HepG2 (cell line): Measurements from ENCODE around the gene FGF14. TPM values are rescaled to one million over a fixed set of nuclear protein-coding genes. Genes with fewer than 3 reads are reported as not detected.

Source experiments
- ATAC-seq: fragments of 200-7000 bp; cut with Tn5 transposase; 3 replicates; pipeline ENCODE4 v1.9.1; 2020; ENCODE audit warnings: mild to moderate bottlenecking, moderate library complexity
- BruUV-seq: library from RNA; stranded (reverse); fragments of 400-500 nt; replicated peaks from 2 replicates; lab custom pipeline; 2021; lab: Mats Ljungman, UMichigan
- CTCF ChIA-PET: fragments of 300-600 bp; formaldehyde crosslinking; extraction: SDS; loops from one replicate; lab custom pipeline; 2021; ENCODE audit warnings: low total read pairs, inconsistent platforms, low intra/inter-chr PET ratio; lab: Yijun Ruan, JAX
- POLR2A ChIA-PET: fragments of 350-600 bp; sonication (Branson Sonifier 250); formaldehyde crosslinking; loops from one replicate; lab custom pipeline; 2020; ENCODE audit warnings: antibody characterized with exemption, inconsistent platforms; lab: Yijun Ruan, JAX
- DNase-seq: peaks from one replicate; pipeline ENCODE4 v3.0.0-alpha.2; 2015; ENCODE audit warnings: low spot score
- FAIRE-seq: peaks from 3 replicates; lab custom pipeline; 2011; peaks lifted over from hg19 to GRCh38; lab: Jason Lieb, UNC
- H2AFZ ChIP-seq: one replicate; pipeline ENCODE4 v1.6.1; 2011; ENCODE audit warnings: low read length, inconsistent platforms
- H3K27ac ChIP-seq: fragments of 300-600 bp; 3 replicates; pipeline ENCODE4 v1.8.0; 2011; ENCODE audit warnings: mixed run types, mild to moderate bottlenecking, mixed read lengths, low read length, inconsistent platforms; ENCODE audit not compliant: insufficient read depth; ENCODE audit errors: extremely low read length
- H3K27me3 ChIP-seq, 2 experiments: fragments of 200-600 bp in 1 of 2; 2 replicates in 1 of 2; 3 replicates in 1 of 2; pipeline versions ENCODE4 v1.6.0 to v1.8.0; 2011; ENCODE audit warnings: low read length in 2 of 2, mild to moderate bottlenecking in 2 of 2, moderate library complexity in 2 of 2, inconsistent platforms in 1 of 2; ENCODE audit not compliant: insufficient read depth in 2 of 2, control insufficient read depth in 1 of 2
- H3K36me3 ChIP-seq, 2 experiments: fragments of 200-600 bp in 1 of 2; replicated peaks in 1 of 2; 2 replicates in 1 of 2; 3 replicates in 1 of 2; pipeline versions ENCODE4 v1.5.1 to v1.8.0; 2011; ENCODE audit warnings: low read length in 2 of 2, inconsistent platforms in 1 of 2; ENCODE audit not compliant: insufficient read depth in 2 of 2, control insufficient read depth in 1 of 2
- H3K4me1 ChIP-seq: 2 replicates; pipeline ENCODE4 v1.5.1; 2012; ENCODE audit warnings: low read length, inconsistent platforms; ENCODE audit not compliant: insufficient read depth
- H3K4me2 ChIP-seq: 2 replicates; pipeline ENCODE4 v1.6.0; 2011; ENCODE audit warnings: low read depth, low read length, inconsistent platforms
- H3K4me3 ChIP-seq, 3 experiments: fragments of 200-600 bp in 1 of 3; sonication (generic), shearing (Covaris generic) in 1 of 3; replicated peaks in 1 of 3; 2 replicates each; pipeline ENCODE4 v1.5.1; 2011 to 2016; ENCODE audit warnings: low read length in 3 of 3, inconsistent platforms in 2 of 3, low read depth in 2 of 3, mild to moderate bottlenecking in 2 of 3, control low read depth in 1 of 3, mixed read lengths in 1 of 3; ENCODE audit not compliant: insufficient read depth in 1 of 3
- H3K79me2 ChIP-seq: one replicate; pipeline ENCODE4 v1.6.1; 2011; ENCODE audit warnings: low read length, inconsistent platforms; ENCODE audit not compliant: insufficient read depth
- H3K9ac ChIP-seq: 2 replicates; pipeline ENCODE4 v1.6.0; 2011; ENCODE audit warnings: mild to moderate bottlenecking, low read depth, low read length, inconsistent platforms; ENCODE audit not compliant: insufficient read depth
- H3K9me3 ChIP-seq: 2 replicates; pipeline ENCODE4 v1.5.1; 2012; ENCODE audit warnings: mild to moderate bottlenecking, low read length
- H4K20me1 ChIP-seq: 2 replicates; pipeline ENCODE4 v1.6.0; 2011; ENCODE audit warnings: inconsistent platforms, mild to moderate bottlenecking, low read length, moderate library complexity; ENCODE audit not compliant: insufficient read depth
- ARNTL ChIP-seq: sonication (generic); formaldehyde crosslinking; IDR thresholded peaks from 2 replicates; pipeline ENCODE4 v1.4.0; 2020; ENCODE audit warnings: mild to moderate bottlenecking, missing genetic modification reagents
- HNRNPL ChIP-seq: fragments of 200-400 bp; formaldehyde crosslinking; IDR thresholded peaks from 2 replicates; pipeline ENCODE4 v1.6.1; 2017; ENCODE audit warnings: mild to moderate bottlenecking, low read depth, low read length
- KAT2B ChIP-seq: fragments of 150-350 bp; IDR thresholded peaks from 2 replicates; pipeline ENCODE4 v1.6.1; 2014; ENCODE audit warnings: low read depth, low read length, borderline replicate concordance
- KDM4B ChIP-seq: sonication (generic); formaldehyde crosslinking; IDR thresholded peaks from 2 replicates; pipeline ENCODE4 v1.4.0; 2020; ENCODE audit warnings: missing genetic modification reagents
- MEIS1 ChIP-seq: sonication (generic); formaldehyde crosslinking; IDR thresholded peaks from 2 replicates; pipeline ENCODE4 v1.9.0; 2021; ENCODE audit warnings: mild to moderate bottlenecking, missing genetic modification reagents, moderate library complexity, borderline replicate concordance
- SRY ChIP-seq: sonication (generic); formaldehyde crosslinking; IDR thresholded peaks from 2 replicates; pipeline ENCODE4 v1.8.0; 2022; ENCODE audit warnings: mild to moderate bottlenecking, missing genetic modification reagents
- TBL1XR1 ChIP-seq: fragments of 150-350 bp; IDR thresholded peaks from 2 replicates; pipeline ENCODE4 v1.6.1; 2014; ENCODE audit warnings: borderline replicate concordance, low read length; ENCODE audit not compliant: partially characterized antibody
- YY1 ChIP-seq: IDR thresholded peaks from 2 replicates; pipeline ENCODE4 v1.6.1; 2011; ENCODE audit warnings: low read length, low read depth, moderate library complexity, mild to moderate bottlenecking; ENCODE audit not compliant: insufficient read depth, insufficient replicate concordance
- ZNF484 ChIP-seq: sonication (generic); formaldehyde crosslinking; IDR thresholded peaks from 2 replicates; pipeline ENCODE4 v1.5.1; 2020; ENCODE audit warnings: mild to moderate bottlenecking, low read depth, missing genetic modification reagents, borderline replicate concordance
- ZNF564 ChIP-seq: sonication (generic); formaldehyde crosslinking; IDR thresholded peaks from 2 replicates; pipeline ENCODE4 v1.8.1; 2023; ENCODE audit warnings: mild to moderate bottlenecking, missing genetic modification reagents
- ZSCAN22 ChIP-seq: sonication (generic); formaldehyde crosslinking; IDR thresholded peaks from 2 replicates; pipeline ENCODE4 v1.4.0; 2020; ENCODE audit warnings: mild to moderate bottlenecking, missing genetic modification reagents
- WGBS: methylation state at CpG from one replicate; pipeline ENCODE4 v1.1.6; 2017; ENCODE audit warnings: low lambda C conversion rate; 5-methylcytosine and 5-hydroxymethylcytosine counted together
- in situ Hi-C: cut with HindIII; loops from 2 replicates; pipeline ENCODE4 v1.10.0; 2017; ENCODE audit warnings: low pct_unique_long_range_greater_than_20kb; ENCODE audit not compliant: extremely low pct_ligation_motif_present
- intact Hi-C: fragments of 100-400 bp; cut with micrococcal nuclease; formaldehyde crosslinking; loops from one replicate; pipeline ENCODE4 v1.10.0; 2022; ENCODE audit not compliant: unreplicated experiment
- polyA plus RNA-seq, 8 experiments: library from polyadenylated mRNA; depleted of rRNA in 3 of 8; stranded (reverse) in 7 of 8; unstranded in 1 of 8; fragments of >200 nt; fragmentation: Illumina TruSeq in 4 of 8; extraction: Trizol in 4 of 8; gene quantifications; 2 replicates each; pipeline versions ENCODE4 v1.2.1 to v1.2.3, GENCODE V29; 2011 to 2016; ENCODE audit warnings: low read depth in 4 of 8, missing spikeins in 1 of 8, mixed read lengths in 1 of 8; ENCODE audit not compliant: insufficient read depth in 1 of 8
- total RNA-seq, 5 experiments: library from RNA; depleted of rRNA; stranded (reverse); fragments of >200 nt; fragmentation: Illumina TruSeq; extraction: Trizol; gene quantifications; 2 replicates each; pipeline ENCODE4 v1.2.3, GENCODE V29; 2016; ENCODE audit warnings: low read depth in 1 of 5
- TF ChIP-seq, protein P1 (sequence below): sonication (generic); formaldehyde crosslinking; IDR thresholded peaks from 2 replicates; pipeline ENCODE4 v1.9.0; 2021; ENCODE audit warnings: mild to moderate bottlenecking, missing genetic modification reagents

The FGF14 gene
- total and polyA plus RNA-seq, 2 of the 13 experiments (the other 11 are each of a cell fraction or from before 2014, with no cell fraction given) = not detected

DNA sequence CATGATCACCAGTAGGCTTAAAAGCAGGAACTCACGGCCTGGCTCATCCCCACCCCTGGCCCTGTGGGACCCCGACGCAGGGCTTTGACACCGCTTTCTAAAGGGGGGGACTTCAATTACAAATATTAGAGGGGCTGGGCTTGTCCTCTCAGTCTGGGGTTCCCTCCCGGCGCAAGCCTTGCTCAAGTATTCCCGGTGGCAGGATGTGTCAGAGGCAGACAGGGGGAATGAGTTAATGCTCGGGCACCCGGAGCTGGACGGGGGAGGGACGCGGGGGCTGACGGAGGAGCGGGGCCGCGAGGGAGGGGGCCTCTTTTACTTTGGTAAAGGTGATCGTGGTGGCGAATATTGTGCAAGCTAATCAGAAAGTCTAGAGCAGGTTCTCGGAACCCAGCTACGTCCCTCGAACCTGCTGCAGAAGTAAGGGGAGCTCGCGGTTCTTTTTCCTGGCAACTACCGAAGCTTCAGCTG is 1.1 kb downstream of the FGF14 start:
- H3K27me3 ChIP-seq = peaks cover 0 to 22% of the 10 kb centered on the region in 2 experiments; a peak in 3 of 5 replicates
- H3K9ac ChIP-seq = no peak overlapping the region
- POLR2A ChIA-PET = no interaction called here

GRCh38 chr13:102399791-102400674 is 1.8 kb downstream of the FGF14 start:
- Histone ChIP-seq H4K20me1 (no peaks in the 10 kb centered on the region), H3K79me2 (no peaks in the 10 kb centered on the region), H3K27ac (no peak overlapping the region), H3K4me3 (no peak overlapping the region), H3K36me3 (no peaks in the 10 kb centered on the region), H3K4me2 (no peak overlapping the region), H3K4me1 (no peaks in the 10 kb centered on the region), H3K27me3 (peaks cover 0 to 24% of the 10 kb centered on the region in 2 experiments; a peak in 3 of 5 replicates), H3K9ac (no peak overlapping the region), H2AFZ (no peak overlapping the region), H3K9me3 (no peaks in the 10 kb centered on the region)
- ATAC-seq (peak; percentile 60), DNase-seq (no peak), FAIRE-seq (no peak)
- intact Hi-C loops = no loop called here
- WGBS = 25% methylated on average over 37 of the region's 58 CpGs
- CTCF ChIA-PET = no interaction called here
- POLR2A ChIA-PET = no interaction called here
- no TSS peak for BruUV-seq
- in situ Hi-C loops = no loop called here
- TF ChIP-seq TBL1XR1 (no peak), ARNTL (no peak), ZNF484 (CRISPR knock-in tag) (no peak), YY1 (no peak), HNRNPL (no peak), MEIS1 (CRISPR knock-in tag) (no peak), SRY (no peak), KAT2B (no peak)
- TF ChIP-seq, protein P1, sequence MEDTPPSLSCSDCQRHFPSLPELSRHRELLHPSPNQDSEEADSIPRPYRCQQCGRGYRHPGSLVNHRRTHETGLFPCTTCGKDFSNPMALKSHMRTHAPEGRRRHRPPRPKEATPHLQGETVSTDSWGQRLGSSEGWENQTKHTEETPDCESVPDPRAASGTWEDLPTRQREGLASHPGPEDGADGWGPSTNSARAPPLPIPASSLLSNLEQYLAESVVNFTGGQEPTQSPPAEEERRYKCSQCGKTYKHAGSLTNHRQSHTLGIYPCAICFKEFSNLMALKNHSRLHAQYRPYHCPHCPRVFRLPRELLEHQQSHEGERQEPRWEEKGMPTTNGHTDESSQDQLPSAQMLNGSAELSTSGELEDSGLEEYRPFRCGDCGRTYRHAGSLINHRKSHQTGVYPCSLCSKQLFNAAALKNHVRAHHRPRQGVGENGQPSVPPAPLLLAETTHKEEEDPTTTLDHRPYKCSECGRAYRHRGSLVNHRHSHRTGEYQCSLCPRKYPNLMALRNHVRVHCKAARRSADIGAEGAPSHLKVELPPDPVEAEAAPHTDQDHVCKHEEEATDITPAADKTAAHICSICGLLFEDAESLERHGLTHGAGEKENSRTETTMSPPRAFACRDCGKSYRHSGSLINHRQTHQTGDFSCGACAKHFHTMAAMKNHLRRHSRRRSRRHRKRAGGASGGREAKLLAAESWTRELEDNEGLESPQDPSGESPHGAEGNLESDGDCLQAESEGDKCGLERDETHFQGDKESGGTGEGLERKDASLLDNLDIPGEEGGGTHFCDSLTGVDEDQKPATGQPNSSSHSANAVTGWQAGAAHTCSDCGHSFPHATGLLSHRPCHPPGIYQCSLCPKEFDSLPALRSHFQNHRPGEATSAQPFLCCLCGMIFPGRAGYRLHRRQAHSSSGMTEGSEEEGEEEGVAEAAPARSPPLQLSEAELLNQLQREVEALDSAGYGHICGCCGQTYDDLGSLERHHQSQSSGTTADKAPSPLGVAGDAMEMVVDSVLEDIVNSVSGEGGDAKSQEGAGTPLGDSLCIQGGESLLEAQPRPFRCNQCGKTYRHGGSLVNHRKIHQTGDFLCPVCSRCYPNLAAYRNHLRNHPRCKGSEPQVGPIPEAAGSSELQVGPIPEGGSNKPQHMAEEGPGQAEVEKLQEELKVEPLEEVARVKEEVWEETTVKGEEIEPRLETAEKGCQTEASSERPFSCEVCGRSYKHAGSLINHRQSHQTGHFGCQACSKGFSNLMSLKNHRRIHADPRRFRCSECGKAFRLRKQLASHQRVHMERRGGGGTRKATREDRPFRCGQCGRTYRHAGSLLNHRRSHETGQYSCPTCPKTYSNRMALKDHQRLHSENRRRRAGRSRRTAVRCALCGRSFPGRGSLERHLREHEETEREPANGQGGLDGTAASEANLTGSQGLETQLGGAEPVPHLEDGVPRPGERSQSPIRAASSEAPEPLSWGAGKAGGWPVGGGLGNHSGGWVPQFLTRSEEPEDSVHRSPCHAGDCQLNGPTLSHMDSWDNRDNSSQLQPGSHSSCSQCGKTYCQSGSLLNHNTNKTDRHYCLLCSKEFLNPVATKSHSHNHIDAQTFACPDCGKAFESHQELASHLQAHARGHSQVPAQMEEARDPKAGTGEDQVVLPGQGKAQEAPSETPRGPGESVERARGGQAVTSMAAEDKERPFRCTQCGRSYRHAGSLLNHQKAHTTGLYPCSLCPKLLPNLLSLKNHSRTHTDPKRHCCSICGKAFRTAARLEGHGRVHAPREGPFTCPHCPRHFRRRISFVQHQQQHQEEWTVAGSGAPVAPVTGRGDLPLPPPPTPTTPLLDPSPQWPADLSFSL (CRISPR knock-in tag) = no peak

More for the DNA sequence above, 1.1 kb downstream of the FGF14 start:
- Histone ChIP-seq H3K27ac (no peak overlapping the region), H3K79me2 (no peaks in the 10 kb centered on the region), H3K4me1 (no peaks in the 10 kb centered on the region), H3K9me3 (no peaks in the 10 kb centered on the region), H2AFZ (no peak overlapping the region), H3K36me3 (no peaks in the 10 kb centered on the region), H3K4me3 (no peak overlapping the region), H3K4me2 (no peak overlapping the region), H4K20me1 (no peaks in the 10 kb centered on the region)
- intact Hi-C loops = no loop called here
- CTCF ChIA-PET = no interaction called here
- BruUV-seq = no TSS peak
- TF ChIP-seq KDM4B (CRISPR knock-in tag) (no peak), ZSCAN22 (CRISPR knock-in tag) (no peak), ZNF564 (no peak)
- in situ Hi-C loops = no loop called here
- 36% methylated on average over 11 of the region's 24 CpGs for WGBS
- FAIRE-seq = no peak
- no peak for ATAC-seq
- no peak for DNase-seq
